Nephron progenitor cell (in vitro differentiated cells): ENCODE results near the gene AHRR.
"Not testable (repeated sequence)": the region's sequence is repeated elsewhere in the genome, so short reads cannot be mapped to it uniquely, and the experiment has no call there.

ENCODE experiments used
- DNase-seq: peaks from one replicate; pipeline ENCODE4 v3.0.0; 2021
- H3K27ac Mint-ChIP-seq: 2 replicates; pipeline ENCODE4 v1.8.0; 2021; ENCODE audit warnings: mild to moderate bottlenecking, moderate library complexity, mixed read lengths
- H3K27me3 Mint-ChIP-seq: 2 replicates; pipeline ENCODE4 v1.8.0; 2021; ENCODE audit warnings: mild to moderate bottlenecking, low read depth, mixed read lengths; ENCODE audit not compliant: poor library complexity
- H3K36me3 Mint-ChIP-seq: 2 replicates; pipeline ENCODE4 v1.8.0; 2021; ENCODE audit warnings: low read depth, mixed read lengths
- H3K4me1 Mint-ChIP-seq: 2 replicates; pipeline ENCODE4 v1.8.0; 2021; ENCODE audit warnings: mixed read lengths
- H3K4me3 Mint-ChIP-seq: 2 replicates; pipeline ENCODE4 v1.8.0; 2021; ENCODE audit warnings: mild to moderate bottlenecking, moderate library complexity, mixed read lengths
- H3K9me3 Mint-ChIP-seq: 2 replicates; pipeline ENCODE4 v1.8.0; 2021; ENCODE audit warnings: mild to moderate bottlenecking, moderate library complexity, mixed read lengths
- CTCF ChIP-seq: fragments of 200-600 bp; sonication (generic); IDR thresholded peaks from 2 replicates; pipeline ENCODE4 v1.5.0; 2021; ENCODE audit warnings: antibody characterized with exemption

Gene AHRR

GRCh38 chr5:393846-394275 lies 72.3 kb downstream of the AHRR start:
- no peaks in the 10 kb centered on the region for H3K9me3 Mint-ChIP-seq
- H3K27me3 Mint-ChIP-seq, result peaks cover 28% of the 10 kb centered on the region
- H3K36me3 Mint-ChIP-seq, result no peaks in the 10 kb centered on the region
- peak overlapping the region; percentile 87 for H3K27ac Mint-ChIP-seq
- H3K4me1 Mint-ChIP-seq, result peaks cover 48% of the 10 kb centered on the region
- H3K4me3 Mint-ChIP-seq, result no peak overlapping the region
- TF ChIP-seq CTCF, result no peak
- DNase-seq, result no peak

GRCh38 chr5:394671-395155 lies 73.2 kb downstream of the AHRR start:
- peaks cover 52% of the 10 kb centered on the region for H3K4me1 Mint-ChIP-seq

GRCh38 chr5:395156-395920 lies 73.8 kb downstream of the AHRR start:
- no peak for TF ChIP-seq CTCF
- H3K36me3 Mint-ChIP-seq, result no peaks in the 10 kb centered on the region
- peaks cover 30% of the 10 kb centered on the region for H3K27me3 Mint-ChIP-seq
- no peak for DNase-seq
- H3K4me3 Mint-ChIP-seq, result no peak overlapping the region
- H3K27ac Mint-ChIP-seq, result peak overlapping the region; percentile 72
- H3K4me1 Mint-ChIP-seq, result peaks cover 52% of the 10 kb centered on the region
- H3K9me3 Mint-ChIP-seq, result no peaks in the 10 kb centered on the region

More at GRCh38 chr5:394671-395155, 73.2 kb downstream of the AHRR start:
- no peak overlapping the region for H3K27ac Mint-ChIP-seq
- TF ChIP-seq CTCF, result no peak
- H3K4me3 Mint-ChIP-seq, result no peak overlapping the region
- H3K9me3 Mint-ChIP-seq, result no peaks in the 10 kb centered on the region
- H3K36me3 Mint-ChIP-seq, result no peaks in the 10 kb centered on the region
- H3K27me3 Mint-ChIP-seq, result peaks cover 29% of the 10 kb centered on the region
- DNase-seq, result no peak

GRCh38 chr5:395921-396530 lies 74.5 kb downstream of the AHRR start:
- Mint-ChIP-seq H3K27ac (peak overlapping the region; percentile 72), H3K36me3 (no peaks in the 10 kb centered on the region), H3K4me1 (peaks cover 49% of the 10 kb centered on the region), H3K4me3 (no peak overlapping the region), H3K9me3 (no peaks in the 10 kb centered on the region), H3K27me3 (peaks cover 35% of the 10 kb centered on the region)
- DNase-seq, result no peak
- TF ChIP-seq CTCF, result no peak

- peaks cover under 1% of the 10 kb centered on the region for H3K9me3 Mint-ChIP-seq
- DNase-seq, result no peak
- peaks cover 39% of the 10 kb centered on the region for H3K27me3 Mint-ChIP-seq
- peaks cover 47% of the 10 kb centered on the region for H3K4me1 Mint-ChIP-seq
- no peak for TF ChIP-seq CTCF
- peak overlapping the region; percentile 61 for H3K27ac Mint-ChIP-seq
- no peaks in the 10 kb centered on the region for H3K36me3 Mint-ChIP-seq
- H3K4me3 Mint-ChIP-seq, result no peak overlapping the region
Measured at GRCh38 chr5:396531-396961, 75.0 kb downstream of the AHRR start.

GRCh38 chr5:398141-398474 lies 76.6 kb downstream of the AHRR start:
- H3K36me3 Mint-ChIP-seq, H3K9me3 Mint-ChIP-seq, DNase-seq, H3K27ac Mint-ChIP-seq, H3K4me3 Mint-ChIP-seq: not testable (repeated sequence)
- Mint-ChIP-seq H3K4me1 (peaks cover 38% of the 10 kb centered on the region), H3K27me3 (peaks cover 42% of the 10 kb centered on the region)
